Hippocampal formation (tissue), 2 donors: ENCODE data around the gene SH2D3A.
"Not testable (repeated sequence)": the region's sequence is repeated elsewhere in the genome, so short reads cannot be mapped to it uniquely, and the experiment has no call there.

Experiments used
- DNase-seq, 2 donors: peaks; one replicate each; lab custom pipeline; 2025; lab: John Stamatoyannopoulos, UW

SH2D3A gene

DNA sequence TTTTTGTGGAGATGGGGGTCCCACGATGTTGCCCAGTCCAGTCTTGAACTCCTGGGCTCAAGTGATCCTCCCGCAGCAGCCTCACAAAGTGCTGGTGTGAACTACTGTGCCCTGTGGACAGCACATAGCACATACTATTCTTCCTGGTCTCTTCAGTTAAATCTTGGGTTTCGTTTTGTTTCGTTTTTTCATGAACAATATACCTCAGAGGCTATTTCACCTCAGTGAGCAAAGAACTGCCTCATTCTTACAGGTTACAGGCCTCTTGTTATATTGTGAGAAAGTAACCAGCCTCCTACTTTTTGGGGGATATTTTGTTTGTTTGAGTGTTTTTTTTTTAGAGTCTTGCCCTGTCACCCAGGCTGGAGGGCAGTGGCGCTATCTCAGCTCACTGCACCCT, 45.5 kb downstream of the SH2D3A start:
- no peak for DNase-seq

DNA sequence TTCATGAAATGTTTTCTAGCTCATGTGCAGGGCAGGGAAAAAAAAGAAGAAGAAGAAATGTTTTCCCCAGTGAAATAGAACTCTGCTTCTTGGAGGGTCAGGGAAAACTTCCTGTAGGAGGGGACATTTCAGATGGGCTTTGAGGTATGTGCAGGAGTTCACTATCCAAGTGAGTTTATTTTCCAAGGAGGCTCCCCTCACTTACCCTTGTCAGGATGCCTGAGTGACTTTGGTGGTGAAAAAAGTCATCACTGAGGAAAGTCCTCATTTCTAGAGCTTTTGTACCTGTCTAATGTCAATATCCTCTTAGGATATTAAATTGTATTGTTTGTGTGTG, 46.1 kb downstream of the SH2D3A start:
- DNase-seq: no peak

DNA sequence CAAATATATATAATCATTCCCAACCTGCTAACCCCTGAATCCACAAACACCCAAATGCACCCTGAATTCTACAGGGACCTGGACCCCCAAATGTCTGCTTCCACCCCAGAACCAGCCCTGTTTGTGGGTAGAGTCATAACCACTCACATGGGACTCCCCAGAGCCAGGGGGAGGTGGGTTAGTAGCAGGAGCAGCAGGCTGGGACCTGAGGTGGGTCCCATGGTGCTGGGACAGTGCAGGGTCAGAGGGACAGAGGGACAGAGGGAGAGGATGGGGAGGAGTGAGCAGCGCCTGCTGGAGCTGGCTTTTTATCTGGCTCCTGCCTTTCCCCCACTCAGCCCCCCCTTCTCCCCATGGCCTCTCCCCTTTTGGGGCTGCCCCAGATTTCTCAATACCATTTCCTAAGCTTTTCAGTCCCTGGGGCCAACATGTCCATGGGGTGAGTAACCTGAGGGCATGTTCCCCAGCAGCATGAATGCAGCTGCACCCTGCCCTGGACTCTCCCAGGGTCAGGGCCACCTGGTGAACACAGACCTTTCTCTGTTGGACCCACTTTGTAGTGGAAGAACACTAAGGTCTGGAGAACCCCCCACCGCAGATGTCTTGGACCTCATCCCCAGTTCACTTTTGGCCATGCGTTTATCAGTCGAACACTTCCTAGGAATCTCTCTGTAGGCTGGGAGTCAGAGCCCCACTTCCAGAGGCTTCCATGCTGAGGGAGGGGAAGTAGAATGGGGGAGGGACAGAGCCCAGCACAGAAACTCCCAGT, 46.7 kb downstream of the SH2D3A start, which contains the start of gene C3:
Gene C3, minus strand, starts transcription at position 282 of the 769 bp plus-strand sequence. Its CDS starts 61 bp downstream, at position 221.
- DNase-seq: peak in 1 of 2 donors; percentile 2

DNA sequence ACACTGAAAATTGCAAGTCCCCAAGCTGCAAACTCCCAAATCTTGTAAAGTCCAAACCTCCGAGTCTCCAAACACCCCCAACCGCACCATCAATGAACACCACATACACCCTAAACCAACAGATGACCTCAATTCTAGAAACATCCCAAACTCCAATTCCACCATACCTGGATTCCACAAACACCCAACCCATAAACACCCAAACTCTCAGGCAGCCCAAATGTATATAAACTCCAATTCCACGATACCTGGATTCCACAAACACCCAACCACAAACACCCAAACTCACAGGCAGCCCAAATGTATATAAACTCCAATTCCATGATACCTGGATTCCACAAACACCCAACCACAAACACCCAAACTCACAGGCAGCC, 47.3 kb downstream of the SH2D3A start:
- DNase-seq: no peak

DNA sequence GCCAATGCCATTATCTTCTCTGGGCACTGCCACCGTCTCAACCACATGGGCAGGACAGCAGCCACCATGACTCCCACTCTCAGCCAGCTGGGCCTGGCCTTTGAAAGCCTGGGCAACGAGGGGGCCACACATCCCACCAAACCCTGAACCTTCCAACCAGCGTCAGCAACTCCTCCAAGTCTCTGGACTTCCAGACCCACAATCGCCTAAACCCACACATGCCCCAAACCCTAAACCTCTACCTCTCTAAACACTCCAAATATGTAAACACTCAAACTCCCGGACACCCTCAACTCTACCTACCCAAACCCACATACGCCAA, 47.7 kb downstream of the SH2D3A start:
- DNase-seq: peak in 1 of 2 donors; percentile 1

DNA sequence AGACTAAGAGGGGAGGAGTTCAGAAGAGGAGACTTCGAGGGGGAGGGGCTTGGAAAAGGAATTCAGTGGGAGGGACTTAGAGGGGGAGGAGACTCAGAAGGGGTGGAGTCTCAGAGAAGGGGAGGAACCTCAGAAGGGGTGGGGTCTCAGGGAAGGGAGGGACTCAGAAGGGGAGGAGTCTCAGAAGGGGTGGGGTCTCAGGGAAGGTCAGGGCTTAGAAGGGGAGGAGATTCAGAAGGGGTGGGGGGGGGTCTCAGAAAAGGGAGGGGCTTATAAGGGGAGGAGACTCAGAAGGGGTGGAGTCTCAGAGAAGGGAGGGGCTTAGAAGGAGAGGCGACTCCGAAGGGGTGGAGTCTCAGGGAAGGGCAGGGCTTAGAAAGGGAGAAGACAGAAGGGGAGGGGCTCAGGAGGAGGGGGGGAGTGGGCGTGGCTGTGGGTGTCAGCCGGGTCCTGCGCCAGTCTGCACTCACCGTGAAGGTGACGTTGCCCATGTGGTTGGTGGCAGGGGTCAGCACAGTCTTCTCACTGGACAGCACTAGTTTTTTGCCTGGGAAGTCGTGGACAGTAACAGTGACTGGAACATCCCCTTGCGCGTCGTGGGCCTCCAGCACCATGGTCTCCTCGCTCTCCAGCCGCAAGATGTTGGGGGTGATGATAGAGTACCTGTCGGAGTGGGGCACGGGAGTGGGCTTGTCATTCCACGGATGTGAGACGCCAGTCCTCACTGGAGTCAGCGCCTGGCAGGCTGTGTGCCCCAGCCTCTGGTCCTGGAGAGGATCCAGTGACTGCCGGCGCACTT, 48.3 kb downstream of the SH2D3A start:
- DNase-seq: peak; percentile 5 to 39

DNA sequence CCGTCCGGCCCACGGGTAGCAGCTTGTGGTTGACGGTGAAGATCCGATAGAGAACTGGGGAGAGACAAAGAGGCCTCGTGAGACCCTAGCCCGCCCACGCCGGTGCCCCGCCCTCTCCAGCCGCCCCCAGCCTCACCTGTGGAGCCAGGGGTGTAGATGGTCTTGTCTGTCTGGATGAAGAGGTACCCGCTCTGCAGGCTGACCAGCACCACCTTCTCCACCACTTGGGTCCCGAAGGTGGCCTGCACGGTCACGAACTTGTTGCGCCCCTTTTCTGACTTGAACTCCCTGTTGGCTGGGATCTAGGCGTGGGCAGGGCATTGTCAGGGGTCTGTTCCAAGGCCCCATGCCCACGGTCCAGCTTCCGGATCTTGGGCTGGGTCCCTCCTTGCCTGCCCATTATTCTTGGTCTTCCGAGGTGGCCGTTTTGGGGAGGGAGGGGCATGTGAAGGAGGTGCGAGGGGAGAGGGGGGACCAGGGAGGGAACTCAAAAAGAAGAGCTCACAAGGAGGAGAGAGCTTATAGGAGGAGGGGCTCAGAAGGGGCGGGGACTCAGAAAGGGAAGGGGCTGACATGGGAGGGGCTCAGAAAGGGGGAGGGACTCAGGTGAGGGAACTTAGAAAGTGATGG, 49.0 kb downstream of the SH2D3A start:
- no peak for DNase-seq

DNA sequence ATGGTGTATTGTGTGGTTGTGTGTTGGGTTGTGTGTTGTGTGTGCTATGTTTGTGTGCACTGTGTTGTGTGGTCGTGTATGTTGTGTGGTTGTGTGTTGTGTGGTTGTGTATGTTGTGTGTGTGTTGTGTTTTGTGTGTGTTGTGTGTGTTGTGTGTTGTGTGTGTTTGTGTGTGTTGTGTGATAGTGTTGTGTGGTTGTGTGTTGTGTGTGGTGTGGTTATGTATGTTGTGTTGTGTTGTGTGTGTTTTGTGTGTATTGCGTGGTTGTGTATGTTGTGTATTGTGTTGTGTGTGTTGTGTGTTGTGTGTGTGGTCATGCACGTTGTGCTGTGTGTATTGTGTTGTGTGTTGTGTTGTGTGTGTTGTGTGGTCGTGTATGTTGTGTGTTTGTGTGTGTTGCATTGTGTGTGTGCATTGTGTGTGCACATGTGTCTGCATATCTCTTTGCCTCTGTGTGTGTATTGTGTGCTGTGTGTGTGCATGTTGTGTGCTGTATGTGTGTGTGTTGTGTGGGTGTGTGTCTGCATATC, 49.7 kb downstream of the SH2D3A start:
- DNase-seq: no peak

DNA sequence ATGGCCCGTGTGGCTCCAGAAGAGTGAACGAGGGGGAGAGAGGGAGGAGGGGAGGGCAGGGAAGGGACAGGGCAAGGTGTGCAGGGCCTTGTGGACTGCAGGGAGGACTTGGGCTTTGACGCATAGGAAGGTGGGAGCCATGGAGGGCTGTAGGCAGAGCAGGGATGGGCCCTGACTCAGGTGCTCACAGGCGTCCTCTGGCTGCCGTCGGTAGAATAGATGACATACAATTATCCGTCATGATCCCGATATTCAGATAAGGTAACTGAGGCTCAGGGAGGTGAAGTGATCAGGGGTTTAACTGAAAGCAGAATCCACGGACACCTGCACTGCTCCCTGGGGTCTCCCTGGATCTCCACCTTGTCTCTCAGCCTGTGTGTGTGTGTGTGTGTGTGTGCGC, 50.2 kb downstream of the SH2D3A start:
- no peak for DNase-seq

DNA sequence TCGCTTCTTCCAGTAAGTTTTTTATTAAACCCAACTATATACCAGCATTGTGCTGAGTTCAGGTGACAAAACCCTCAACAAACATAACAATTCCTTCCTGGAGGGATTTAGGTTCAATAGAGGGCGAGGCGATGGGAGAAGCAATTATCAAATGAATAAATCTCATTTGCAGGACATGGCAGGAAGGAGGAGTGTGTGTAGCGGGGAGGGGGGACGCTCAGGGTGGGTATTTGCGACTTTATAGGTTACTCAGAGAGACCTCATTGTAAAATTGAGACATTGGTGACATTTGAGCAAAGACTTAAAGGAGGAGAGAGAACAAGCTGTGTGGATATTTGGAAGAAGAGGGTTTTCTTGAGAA, 50.6 kb downstream of the SH2D3A start:
- DNase-seq: no peak

DNA sequence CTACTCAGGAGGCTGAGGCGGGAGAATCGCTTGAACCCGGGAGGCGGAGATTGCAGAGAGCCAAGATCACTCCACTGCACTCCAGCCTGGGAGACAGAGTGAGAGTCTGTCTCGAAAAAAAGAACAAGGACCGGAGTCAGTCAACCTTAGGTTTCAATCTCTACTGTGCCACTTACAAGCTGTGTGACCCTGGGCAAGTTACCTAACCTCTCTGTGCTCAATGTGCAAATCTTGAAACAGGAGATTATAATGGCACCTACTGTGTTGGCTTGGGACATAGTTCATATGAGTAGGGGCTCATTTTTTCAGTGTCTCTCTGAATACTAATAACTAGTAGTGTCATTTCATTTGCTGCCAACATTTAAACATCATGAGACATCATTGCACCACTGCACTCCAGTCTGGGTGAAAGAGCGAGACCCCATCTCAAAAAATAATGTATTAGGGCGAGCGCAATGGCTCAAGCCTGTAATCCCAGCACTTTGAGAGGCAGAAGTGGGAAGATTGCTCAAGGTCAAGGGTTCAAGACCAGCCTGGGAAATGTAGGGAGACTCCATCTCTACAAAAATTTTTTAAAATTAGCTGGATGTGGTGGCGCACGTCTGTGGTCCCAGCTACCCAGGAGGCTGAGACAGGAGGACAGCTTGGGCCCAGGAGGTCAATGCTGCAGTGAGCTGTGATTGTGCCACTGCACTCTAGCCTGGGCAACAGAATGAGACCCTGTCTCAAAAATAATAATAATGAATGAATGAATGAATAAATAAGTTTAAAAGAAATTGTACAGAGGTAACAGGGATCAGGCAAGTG, 52.3 kb downstream of the SH2D3A start:
- DNase-seq: no peak

DNA sequence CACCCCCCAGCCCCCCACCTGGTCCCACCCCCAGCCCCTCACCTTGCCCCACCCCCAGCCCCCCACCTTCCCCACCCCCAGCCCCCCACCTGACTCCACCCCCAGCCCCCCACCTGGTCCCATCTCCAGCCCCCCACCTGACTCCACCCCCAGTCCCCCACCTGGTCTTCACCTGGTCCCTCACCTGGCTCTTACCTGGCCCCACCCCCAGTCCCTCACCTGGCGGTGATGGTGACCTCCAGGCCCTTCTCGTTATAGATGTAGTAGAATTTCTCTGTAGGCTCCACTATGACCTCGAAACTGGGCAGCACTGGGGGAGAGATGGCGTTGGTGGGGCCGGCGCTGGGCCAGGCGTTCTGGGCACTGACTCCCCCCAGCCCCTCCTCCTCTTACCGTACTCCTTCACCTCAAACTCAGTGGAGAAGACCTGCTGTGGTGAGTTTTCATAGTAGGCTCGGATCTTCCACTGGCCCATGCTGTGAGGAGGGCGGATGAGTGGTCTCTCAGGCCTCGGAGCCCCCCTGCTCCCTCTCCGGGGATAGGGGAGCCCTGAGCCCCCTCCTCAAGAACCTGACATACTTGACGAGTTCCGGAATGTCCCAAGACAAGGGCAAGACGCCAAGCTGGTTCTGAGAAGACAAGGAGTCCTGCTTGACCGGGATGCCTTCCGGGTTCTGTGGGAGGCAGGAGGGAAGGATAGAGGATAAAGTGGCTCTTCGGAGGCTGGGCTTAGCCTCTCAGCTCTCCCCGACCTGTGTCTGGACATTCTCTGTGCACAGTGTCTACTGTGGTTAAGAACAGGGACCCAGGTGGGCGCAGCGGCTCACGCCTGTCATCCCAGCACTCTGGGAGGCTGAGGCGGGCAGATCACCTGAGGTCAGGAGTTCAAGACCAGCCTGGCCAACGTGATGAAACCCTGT, 53.2 kb downstream of the SH2D3A start:
- DNase-seq: no peak

DNA sequence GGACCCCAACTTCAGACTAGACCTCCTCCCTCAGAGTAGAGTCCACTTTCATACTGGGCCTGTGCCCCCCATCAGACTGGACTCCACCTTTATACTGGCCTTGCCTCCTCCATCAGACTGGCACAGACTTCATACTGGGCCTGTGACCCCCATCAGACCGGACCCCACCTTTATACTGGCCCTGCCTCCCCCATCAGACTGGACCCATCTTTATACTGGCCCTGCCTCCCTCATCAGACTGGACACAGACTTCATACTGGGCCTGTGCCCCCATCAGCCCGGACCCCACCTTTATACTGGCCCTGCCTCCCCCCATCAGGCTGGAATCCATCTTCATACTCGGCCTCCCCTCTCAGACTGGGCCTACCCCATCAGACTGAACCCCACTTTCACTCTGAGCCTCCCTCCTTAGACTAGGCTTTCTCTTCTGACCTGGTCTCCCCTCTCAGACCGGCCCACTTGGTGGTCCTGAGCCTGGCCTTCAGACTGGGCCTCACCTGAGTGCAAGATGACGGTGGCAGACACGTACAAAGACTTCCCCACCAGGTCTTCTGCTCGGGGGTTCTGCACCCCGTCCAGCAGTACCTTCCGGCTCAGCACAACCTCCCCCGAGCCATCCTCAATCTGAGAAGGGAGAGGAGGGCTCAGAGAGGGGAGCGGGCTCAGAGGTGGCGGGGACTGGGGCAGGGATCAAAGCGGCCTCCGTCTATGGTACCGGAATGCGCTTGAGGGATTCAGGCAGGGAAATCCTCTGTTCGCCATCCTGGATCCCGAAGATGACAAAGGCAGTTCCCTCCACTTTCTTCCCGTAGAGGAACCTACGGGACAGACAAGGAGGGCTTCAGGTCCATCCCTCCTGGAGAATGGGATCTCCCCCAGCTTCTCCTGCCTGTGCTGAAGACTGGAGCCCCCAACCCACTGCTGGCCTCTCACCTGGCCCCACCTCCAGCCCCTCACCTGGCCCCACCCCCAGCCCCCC, 54.3 kb downstream of the SH2D3A start:
- DNase-seq: no peak

DNA sequence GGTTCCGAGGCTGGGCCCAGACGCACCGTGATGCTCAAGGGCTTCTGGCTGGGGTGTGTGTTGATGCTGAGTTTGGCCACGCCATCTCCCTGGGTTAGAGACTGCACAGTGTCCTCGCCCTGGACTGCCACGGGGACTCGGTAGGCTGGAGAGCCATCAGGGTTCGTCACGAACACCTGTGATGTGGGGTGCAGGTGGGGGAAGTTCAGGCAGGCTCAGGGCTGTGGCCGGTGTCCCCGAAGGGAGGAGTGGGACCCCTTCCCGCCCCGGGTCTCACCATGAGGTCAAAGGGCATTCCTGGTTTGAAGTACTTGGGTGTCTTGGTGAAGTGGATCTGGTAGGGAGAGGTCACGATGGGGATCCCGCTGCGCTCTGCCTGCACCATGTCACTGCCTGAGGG, 55.0 kb downstream of the SH2D3A start:
- no peak for DNase-seq

DNA sequence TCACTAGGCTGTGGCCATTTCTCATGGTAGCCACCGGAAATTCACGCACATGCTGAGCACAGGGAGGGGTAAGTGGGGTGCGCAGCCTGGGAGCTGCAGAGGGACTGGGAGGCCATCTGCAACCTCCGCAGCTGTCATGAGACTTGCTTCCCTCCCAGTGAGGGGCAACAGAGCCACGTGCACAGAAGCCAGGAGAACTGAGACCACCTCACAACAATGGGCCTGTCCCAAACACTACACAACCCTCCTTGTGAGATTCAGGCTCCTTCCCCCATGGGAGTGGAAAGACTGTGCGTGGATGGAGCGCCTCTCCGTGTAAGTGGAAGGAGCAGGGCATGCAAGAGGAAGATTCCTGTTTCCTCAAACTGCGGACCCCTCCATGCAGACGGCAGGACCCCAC, 55.6 kb downstream of the SH2D3A start:
- DNase-seq: no peak

DNA sequence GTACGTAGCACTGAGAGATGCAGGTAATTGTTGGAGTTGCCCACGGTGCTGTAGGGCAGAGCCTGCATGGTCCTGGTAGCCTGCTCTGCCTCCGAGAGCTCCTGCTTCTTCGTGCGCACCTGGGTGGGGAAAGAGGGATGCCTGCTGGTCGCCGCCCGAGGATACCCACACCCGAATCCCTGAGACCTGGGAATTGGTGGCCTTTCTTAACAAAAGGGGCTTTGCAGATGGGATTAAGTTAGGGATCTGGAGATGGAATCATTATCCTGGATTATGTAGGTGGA, 56.2 kb downstream of the SH2D3A start:
- no peak for DNase-seq

DNA sequence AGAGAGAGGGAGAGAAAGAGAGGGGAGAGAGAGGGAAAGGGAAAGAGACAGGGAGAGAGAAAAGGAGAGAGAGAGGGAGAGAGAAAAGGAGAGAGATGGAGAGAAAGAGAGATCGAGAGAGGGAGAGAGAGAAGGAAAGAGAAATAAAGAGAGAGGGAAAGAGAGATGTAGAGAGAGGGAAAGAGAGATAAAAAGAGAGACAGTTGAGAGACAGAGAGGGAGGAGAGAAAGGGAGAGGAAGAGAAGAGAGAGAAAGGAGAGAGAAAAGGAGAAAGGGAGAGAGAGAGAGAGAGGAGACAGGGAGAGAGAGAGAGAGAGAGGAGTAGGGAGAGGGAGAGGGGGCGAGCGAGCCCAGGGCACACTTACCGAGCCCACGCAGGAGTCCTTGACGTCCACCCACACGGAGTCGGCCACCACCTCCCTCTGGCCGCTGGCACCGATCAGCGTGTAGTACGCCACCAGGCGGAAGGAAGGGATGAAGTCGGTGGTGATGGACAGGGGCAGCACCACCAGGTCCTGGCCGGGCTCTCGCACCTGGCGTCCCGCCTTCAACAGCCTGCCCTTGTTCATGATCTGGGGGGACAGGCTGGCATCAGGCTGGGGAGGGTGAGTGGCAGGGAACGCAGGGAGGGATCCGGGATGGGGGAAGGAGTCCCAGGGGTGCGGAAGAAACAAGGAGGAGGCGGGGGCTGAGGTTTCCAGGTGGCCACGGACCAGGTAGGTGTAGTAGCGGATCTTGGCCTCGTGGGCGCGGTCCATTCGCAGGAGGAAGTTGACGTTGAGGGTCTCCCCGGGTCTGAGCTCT, 56.8 kb downstream of the SH2D3A start:
- no peak for DNase-seq

DNA sequence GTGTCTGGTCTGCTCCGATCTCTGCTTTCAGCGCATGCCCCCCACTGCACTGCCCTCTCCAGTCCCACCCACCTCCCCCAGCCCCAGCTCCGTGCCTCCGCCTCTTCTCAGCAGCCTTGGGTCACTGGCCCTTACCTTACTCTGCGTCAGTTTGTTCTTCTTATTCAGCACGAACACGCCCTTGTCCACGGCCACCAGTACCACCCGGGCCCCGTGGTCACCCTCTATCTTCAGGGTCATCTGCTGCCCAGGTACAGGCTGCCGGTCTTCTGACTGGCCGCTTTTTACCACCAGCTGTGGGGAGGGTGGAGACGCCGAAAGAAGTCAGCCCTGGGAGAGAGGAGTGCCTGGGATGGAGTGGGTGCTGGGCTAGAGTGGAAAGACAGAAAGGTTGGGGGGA, 57.7 kb downstream of the SH2D3A start:
- no peak for DNase-seq

DNA sequence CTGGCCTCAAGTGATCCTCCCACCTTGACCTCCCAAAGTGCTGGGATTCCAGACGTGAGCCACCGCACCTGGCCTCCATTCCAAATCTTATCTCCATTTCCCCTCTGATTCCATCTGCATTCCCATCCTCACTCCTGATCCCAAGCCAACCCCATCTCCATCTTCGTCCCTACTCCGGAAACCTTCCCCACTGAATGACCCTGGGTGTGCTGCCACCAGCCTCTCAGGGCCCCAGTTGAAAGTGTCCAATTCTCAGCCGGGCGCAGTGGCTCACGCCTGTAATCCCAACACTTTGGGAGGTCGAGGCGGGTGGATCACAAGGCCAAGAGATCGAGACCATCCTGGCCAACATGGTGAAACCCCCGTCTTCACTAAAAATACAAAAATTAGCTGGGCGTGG, 58.3 kb downstream of the SH2D3A start:
- not testable (repeated sequence) for DNase-seq
